B cell (primary cell): ENCODE data around the gene HOXD9. TPM values are rescaled to one million over a fixed set of nuclear protein-coding genes. Genes with fewer than 3 reads are reported as not detected.
A peak's percentile ranks its signal among the peaks of the same experiment; 100 is the strongest.

ENCODE experiments used
- ATAC-seq: fragments of 200-7000 bp; cut with Tn5 transposase; one replicate; pipeline ENCODE4 v1.10.0; 2021; ENCODE audit warnings: low read depth, mild to moderate bottlenecking, moderate number of reproducible peaks, moderate library complexity
- CTCF ChIA-PET: fragments of 350-600 bp; sonication (Branson Sonifier 250); formaldehyde crosslinking; loops from one replicate; lab custom pipeline; 2021; ENCODE audit warnings: antibody characterized with exemption, inconsistent platforms; lab: Charles Lee
- POLR2A ChIA-PET: fragments of 350-600 bp; sonication (Branson Sonifier 250); formaldehyde crosslinking; loops from one replicate; lab custom pipeline; 2021; ENCODE audit warnings: antibody characterized with exemption; lab: Charles Lee
- DNase-seq: peaks from one replicate; pipeline ENCODE4 v3.0.0; 2013
- H2AFZ ChIP-seq: 2 replicates; pipeline ENCODE4 v1.6.1; 2012; ENCODE audit warnings: mild to moderate bottlenecking, low read depth, low read length; ENCODE audit not compliant: insufficient read depth, poor library complexity, severe bottlenecking
- H3K27ac ChIP-seq, 2 donors: 1 replicate in 1 of 2; 2 replicates in 1 of 2; pipeline ENCODE4 v1.5.1; 2012 to 2013; ENCODE audit warnings: low read length in 2 of 2, mild to moderate bottlenecking in 2 of 2, moderate library complexity in 1 of 2
- H3K27me3 ChIP-seq, 4 experiments: fragments of 200-600 bp in 1 of 4; sonication (generic) in 1 of 4; replicated peaks in 1 of 4; 1 replicate in 2 of 4; 2 replicates in 2 of 4; pipeline versions ENCODE4 v1.6.1 to v1.7.0; 2013 to 2016; ENCODE audit warnings: low read length in 3 of 4, mild to moderate bottlenecking in 2 of 4, mixed read lengths in 1 of 4, moderate library complexity in 1 of 4; ENCODE audit not compliant: insufficient read depth in 4 of 4, control insufficient read depth in 3 of 4; ENCODE audit errors: control extremely low read depth in 1 of 4
- H3K36me3 ChIP-seq, 2 experiments: replicated peaks in 1 of 2; 1 replicate in 1 of 2; 2 replicates in 1 of 2; pipeline versions ENCODE4 v1.6.1 to v1.7.1; 2013; ENCODE audit warnings: low read length in 1 of 2; ENCODE audit not compliant: insufficient read depth in 2 of 2, control insufficient read depth in 1 of 2; ENCODE audit errors: control extremely low read depth in 1 of 2, extremely low read depth in 1 of 2
- H3K4me1 ChIP-seq, 2 donors: fragments of 200-600 bp in 1 of 2; sonication (generic) in 1 of 2; 1 replicate in 1 of 2; 2 replicates in 1 of 2; pipeline versions ENCODE4 v1.5.1 to v1.6.1; 2013 to 2017; ENCODE audit warnings: low read length in 2 of 2; ENCODE audit not compliant: control insufficient read depth in 2 of 2, insufficient read depth in 2 of 2
- H3K4me2 ChIP-seq: replicated peaks from 2 replicates; pipeline ENCODE3; 2012; ENCODE audit warnings: mild to moderate bottlenecking, low read depth, low read length; ENCODE audit not compliant: poor library complexity, severe bottlenecking
- H3K4me3 ChIP-seq, 5 experiments: fragments of 200-600 bp in 1 of 5; sonication (generic) in 1 of 5; 1 replicate in 3 of 5; 2 replicates in 2 of 5; pipeline versions ENCODE4 v1.5.1 to v1.7.0; 2011 to 2016; ENCODE audit warnings: low read length in 4 of 5, mild to moderate bottlenecking in 4 of 5, low read depth in 2 of 5, control low read depth in 1 of 5, moderate library complexity in 1 of 5; ENCODE audit not compliant: insufficient read depth in 1 of 5; ENCODE audit errors: control extremely low read depth in 1 of 5, extremely low read depth in 1 of 5
- H3K79me2 ChIP-seq: fragments of 200-600 bp; sonication (generic); one replicate; pipeline ENCODE4 v1.6.0; 2016; ENCODE audit warnings: low read length; ENCODE audit not compliant: control insufficient read depth, insufficient read depth
- H3K9ac ChIP-seq: fragments of 200-600 bp; sonication (generic); 2 replicates; pipeline ENCODE4 v1.6.1; 2017; ENCODE audit warnings: mild to moderate bottlenecking, low read length, moderate library complexity
- H3K9me3 ChIP-seq, 3 donors: one replicate each; pipeline versions ENCODE4 v1.6.1 to v1.7.1; 2013; ENCODE audit warnings: low read length in 2 of 3; ENCODE audit not compliant: control insufficient read depth in 2 of 3, insufficient read depth in 1 of 3; ENCODE audit errors: control extremely low read depth in 1 of 3
- H4K20me1 ChIP-seq: 2 replicates; pipeline ENCODE4 v1.6.0; 2012; ENCODE audit warnings: mild to moderate bottlenecking, low read length; ENCODE audit not compliant: insufficient read depth, control insufficient read depth, poor library complexity, severe bottlenecking
- H3K27ac Mint-ChIP-seq: one replicate; pipeline ENCODE4 v1.8.0; 2021; ENCODE audit warnings: mixed read lengths
- H3K27me3 Mint-ChIP-seq: one replicate; pipeline ENCODE4 v1.8.0; 2021; ENCODE audit warnings: mixed read lengths
- H3K4me1 Mint-ChIP-seq: one replicate; pipeline ENCODE4 v1.8.0; 2021; ENCODE audit warnings: mixed read lengths
- H3K4me3 Mint-ChIP-seq: one replicate; pipeline ENCODE4 v1.8.0; 2021; ENCODE audit warnings: mixed read lengths
- H3K9me3 Mint-ChIP-seq: one replicate; pipeline ENCODE4 v1.8.0; 2022; ENCODE audit warnings: mixed read lengths; ENCODE audit not compliant: insufficient read depth
- CTCF ChIP-seq: fragments of 200-600 bp; IDR thresholded peaks from one replicate; pipeline ENCODE4 v1.8.0; 2022; ENCODE audit warnings: antibody characterized with exemption, mild to moderate bottlenecking
- EZH2 ChIP-seq: IDR thresholded peaks from 2 replicates; pipeline ENCODE4 v1.6.1; 2012; ENCODE audit warnings: borderline replicate concordance, low read depth, mild to moderate bottlenecking, moderate library complexity, low read length; ENCODE audit not compliant: insufficient read depth, poor library complexity, severe bottlenecking
- WGBS: methylation state at CpG from one replicate; pipeline ENCODE4 v1.1.5; 2013; ENCODE audit warnings: missing lambda C conversion rate; ENCODE audit not compliant: insufficient coverage; 5-methylcytosine and 5-hydroxymethylcytosine counted together
- intact Hi-C: fragments of 100-400 bp; cut with micrococcal nuclease; formaldehyde crosslinking; loops from one replicate; pipeline ENCODE4 v1.10.0; 2022
- polyA plus RNA-seq: library from polyadenylated mRNA; depleted of rRNA; stranded (reverse); fragments of >200 nt; gene quantifications from 2 replicates; pipeline ENCODE4 v1.2.3, GENCODE V29; 2012
- total RNA-seq, 2 donors: library from RNA; stranded (reverse); fragments of 120-200 nt in 1 of 2; gene quantifications; 1 replicate in 1 of 2; 2 replicates in 1 of 2; pipeline versions ENCODE4 v1.2.3 to v1.2.4, GENCODE V29; 2013 to 2022

Gene HOXD9
- total and polyA plus RNA-seq, 2 donors (not counting 1 experiment from before 2014, with no cell fraction given), result not detected

- no peak overlapping the region for H3K9ac ChIP-seq
These were observed 18.0 kb upstream of the HOXD9 start for GRCh38 chr2:176104316-176105077.

More at GRCh38 chr2:176104316-176105077, 18.0 kb upstream of the HOXD9 start:
- peaks cover 0 to 90% (median 53%) of the 10 kb centered on the region in 4 experiments for H3K27me3 ChIP-seq
- ATAC-seq, result no peak
- H3K36me3 ChIP-seq, result no peaks in the 10 kb centered on the region
- H3K9me3 ChIP-seq, result peaks cover 0 to 54% (median 0%) of the 10 kb centered on the region in 3 donors
- H3K4me3 ChIP-seq, result no peak overlapping the region
- H3K27ac ChIP-seq, result no peak overlapping the region
- peaks cover 3 to 36% of the 10 kb centered on the region in 2 donors for H3K4me1 ChIP-seq
- intact Hi-C loops, result no loop called here
- 10% methylated on average over 50 of the region's 56 CpGs for WGBS
- no peak for DNase-seq
- Mint-ChIP-seq H3K27ac (no peak overlapping the region), H3K27me3 (peaks cover 79% of the 10 kb centered on the region), H3K9me3 (peaks cover 2% of the 10 kb centered on the region), H3K4me3 (peak overlapping the region; percentile 5), H3K4me1 (peaks cover 11% of the 10 kb centered on the region)
- no peaks in the 10 kb centered on the region for H4K20me1 ChIP-seq
- no peaks in the 10 kb centered on the region for H3K79me2 ChIP-seq
- no peak for TF ChIP-seq EZH2
- no peak for TF ChIP-seq CTCF
- ChIA-PET CTCF (no interaction called here), POLR2A (no interaction called here)
- H2AFZ ChIP-seq, result no peak overlapping the region
- H3K4me2 ChIP-seq, result no peak overlapping the region
